NCI-H446 (cell line): ENCODE measurements around the gene LBX1.
"Not testable (repeated sequence)": the region's sequence is repeated elsewhere in the genome, so short reads cannot be mapped to it uniquely, and the experiment has no call there.

Source experiments
- DNase-seq, 2 experiments: peaks; one replicate each; lab custom pipeline; 2025; lab: John Stamatoyannopoulos, UW

The LBX1 gene

DNA sequence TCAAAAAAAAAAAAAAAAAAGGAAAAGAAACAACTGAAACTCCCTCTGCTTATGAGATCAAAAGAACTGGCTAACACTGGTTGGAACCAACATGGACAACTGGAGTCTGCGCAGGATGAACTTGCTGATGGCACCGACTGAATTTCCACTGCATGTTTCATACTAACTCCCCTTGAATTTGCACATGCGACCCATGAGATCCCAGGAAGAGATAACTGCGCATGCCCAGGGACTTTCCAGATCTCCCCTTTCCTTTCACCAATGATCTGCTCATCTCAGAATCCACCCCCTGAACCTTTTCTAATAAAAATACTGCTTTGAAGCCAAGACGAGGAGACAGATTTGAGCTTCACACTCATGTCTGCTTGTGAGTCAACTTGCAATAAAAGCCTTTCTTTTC, 20.7 kb downstream of the LBX1 start:
- no peak for DNase-seq

DNA sequence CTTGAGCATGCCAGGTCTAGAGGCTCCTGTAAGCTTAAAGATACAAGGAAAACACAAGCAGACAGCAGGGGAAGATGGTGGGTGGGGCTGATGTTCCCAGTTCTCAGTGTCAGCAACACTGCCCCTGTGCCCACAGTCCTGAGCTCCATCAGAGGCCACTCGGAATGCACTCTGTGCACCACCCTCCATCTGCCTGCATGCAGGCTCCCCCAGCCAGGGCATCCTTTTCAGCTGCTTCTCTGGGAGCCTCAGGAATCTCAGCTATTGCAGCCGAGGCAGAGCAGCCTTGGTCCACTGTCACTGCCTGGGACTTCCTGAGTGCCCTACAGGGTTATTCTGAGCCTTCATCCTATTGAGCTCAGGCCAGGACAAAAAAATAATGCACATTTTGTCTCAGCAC, 22.2 kb downstream of the LBX1 start:
- DNase-seq = no peak

DNA sequence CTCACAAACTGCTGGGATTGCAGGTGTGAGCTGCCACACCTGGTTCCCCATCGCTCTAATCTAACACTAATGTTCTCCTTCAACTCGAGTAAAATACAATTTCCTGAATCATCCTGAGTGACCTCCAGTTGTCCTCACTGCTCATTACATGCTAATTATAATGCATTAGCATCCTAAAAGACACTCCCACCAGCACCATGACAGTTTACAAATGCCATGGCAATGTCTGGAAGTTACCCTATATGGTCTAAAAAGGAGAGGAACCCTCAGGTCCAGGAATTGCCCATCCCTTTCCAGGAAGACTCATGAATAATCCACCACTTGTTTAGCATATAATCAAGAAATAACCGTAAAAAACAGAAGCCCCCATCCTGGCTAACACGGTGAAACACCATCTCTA, 26.6 kb downstream of the LBX1 start:
- DNase-seq = not testable (repeated sequence)

DNA sequence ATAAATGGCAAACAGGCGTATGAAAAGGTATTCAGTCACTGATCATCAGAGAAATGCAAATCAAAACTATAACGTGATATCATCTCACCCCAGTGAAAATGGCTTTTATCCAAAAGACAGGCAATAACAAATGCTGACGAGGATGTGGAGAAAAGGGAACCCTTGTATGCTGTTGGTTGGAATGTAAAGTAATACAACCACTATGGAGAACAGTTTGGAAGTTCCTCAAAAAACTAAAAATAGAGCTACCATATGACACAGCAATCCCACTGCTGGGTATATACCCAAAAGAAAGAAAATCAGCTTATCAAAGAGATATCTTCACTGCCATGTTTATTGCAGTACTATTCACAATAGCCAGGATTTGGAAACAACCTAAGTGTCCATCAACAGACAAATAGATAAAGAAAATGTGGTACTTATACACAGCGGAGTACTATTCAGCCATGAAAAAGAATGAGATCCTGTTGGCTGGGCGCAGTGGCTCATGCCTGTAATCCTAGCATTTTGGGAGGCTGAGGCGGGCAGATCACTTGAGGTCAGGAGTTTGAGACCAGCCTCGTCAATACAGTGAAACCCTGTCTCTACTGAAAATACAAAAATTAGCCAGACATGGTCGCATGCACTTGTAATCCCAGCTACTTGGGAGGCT, 30.8 kb downstream of the LBX1 start:
- not testable (repeated sequence) for DNase-seq

DNA sequence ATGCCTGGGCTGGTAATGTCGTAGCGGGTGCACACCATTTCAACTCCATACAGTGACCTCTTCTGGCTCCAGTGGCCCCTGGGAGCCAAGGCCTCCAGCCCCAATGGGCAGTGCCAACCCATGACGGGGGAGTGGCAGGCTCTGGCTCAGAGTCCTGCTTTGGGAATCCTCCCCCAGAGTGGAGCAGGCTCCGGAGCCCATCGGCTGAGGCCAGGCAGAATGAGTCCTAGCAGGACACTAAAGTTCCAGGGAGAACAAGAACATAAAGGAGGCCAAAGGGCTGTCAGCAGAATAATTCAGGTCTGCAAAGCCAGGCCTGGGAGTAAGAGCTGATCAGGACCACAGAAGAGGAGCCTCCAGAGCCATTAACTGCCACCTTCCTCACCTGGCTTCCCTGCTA, 33.3 kb downstream of the LBX1 start:
- no peak for DNase-seq

DNA sequence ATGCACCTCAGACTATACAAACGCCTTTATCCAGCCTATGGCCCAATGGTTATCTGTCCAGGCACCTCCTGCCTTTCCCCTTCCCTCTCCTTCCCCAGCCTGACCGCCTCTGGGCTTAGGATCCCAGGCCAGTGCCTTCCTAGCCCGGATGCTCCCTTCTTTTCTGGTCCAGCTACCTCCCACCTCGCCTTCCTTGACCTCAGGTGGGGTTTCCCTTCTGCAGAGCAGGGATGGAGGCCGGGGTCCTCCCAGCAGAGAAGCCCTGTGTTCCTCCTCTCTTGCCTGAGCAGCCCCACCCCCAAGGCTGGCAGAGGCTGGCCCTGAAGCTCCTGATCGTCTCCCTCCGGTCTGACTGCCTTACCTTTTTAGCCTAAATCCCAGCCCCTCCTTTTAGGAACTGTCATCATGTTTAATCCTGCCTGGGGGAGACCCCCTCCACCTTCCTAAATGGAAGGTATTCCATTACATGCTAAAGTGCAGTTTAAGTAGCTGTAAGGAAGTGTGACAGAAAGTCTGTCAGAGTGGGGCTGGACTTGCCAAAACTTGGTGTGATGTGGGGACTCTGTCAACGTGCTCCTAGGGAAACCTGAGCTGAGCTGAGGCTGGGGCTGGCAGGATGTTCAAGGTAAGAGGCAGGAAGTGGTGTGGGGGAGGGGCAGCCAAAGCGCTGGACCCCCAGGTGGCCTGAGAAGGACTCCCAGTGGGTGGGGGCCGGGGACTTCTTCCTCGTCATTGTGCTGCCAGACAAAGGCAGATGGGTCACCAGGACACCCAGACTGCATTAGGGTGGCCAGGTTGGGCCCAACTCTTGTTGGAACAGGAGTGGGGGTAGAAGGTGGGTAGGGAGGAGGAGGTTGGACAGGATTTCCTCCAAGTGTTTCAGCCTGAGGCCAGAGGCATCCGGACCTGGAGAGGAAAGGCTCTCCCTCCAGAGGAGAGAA, 39.5 kb downstream of the LBX1 start:
- DNase-seq = no peak

DNA sequence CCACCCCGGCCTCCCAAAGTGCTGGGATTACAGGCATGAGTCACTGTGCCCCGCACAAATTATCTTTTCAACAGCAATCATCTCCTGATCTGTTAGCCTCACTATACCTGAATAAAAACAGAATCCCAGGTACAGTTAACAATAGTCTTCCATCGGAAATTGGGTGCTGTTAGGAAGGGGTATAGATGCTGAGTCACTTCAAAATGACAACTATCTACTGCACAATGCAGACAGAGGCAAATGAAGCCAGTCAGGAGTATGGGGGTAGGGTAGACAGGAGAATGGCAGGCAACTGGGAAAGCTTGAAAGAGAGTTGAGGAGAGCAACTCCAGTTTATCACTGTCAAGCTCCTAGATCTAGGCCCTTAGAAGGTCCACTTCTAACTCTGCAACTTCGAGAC, 40.3 kb downstream of the LBX1 start:
- DNase-seq = no peak

DNA sequence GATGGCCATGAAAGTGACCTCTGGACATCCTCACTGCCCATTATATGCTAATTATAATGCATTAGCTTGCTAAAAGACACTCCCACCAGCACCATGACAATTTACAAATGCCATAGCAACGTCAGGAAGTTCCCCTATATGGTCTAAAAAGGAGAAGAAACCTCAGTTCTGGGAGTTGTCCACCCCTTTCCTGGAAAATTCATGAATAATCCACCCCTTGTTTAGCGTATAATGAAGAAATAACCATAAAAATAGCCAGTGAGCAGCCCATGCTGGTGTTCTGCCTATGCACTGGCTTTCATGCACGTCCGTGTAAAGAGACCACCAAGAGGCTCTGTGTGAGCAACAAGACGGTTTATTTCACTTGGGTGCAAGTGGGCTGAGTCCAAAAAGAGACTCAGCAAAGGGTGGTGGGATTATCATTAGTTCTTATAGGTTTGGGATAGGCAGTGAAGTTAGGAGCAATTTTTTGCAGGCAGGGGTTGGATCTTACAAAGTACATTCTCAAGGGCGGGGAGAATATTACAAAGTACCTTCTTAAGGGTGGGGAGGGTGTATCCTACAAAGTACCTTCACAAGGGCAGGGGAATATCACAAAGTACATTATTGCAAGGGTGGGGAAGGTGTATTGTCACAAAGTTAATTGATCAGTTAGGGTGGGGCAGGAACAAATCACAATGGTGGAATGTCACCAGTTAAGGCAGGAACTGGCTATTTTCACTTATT, 45.6 kb downstream of the LBX1 start:
- DNase-seq = no peak

DNA sequence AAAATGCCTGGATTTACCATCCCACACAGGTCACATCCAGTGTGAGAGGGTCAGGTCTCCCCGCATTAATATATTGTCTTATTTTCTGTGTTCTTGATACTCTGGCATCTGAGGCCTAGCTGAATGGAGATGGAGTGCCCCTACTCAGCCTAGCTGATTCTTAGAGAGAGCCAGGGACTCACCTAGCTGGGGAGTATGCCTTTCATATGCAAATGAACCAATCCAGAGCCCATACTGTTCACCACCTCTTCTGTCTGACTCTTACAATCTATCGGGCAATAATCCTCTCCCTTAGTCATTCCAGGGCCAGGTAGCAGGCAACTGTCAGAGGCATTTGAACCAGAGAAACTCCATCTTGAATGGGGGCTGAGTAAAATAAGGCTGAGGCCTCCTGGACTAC, 46.3 kb downstream of the LBX1 start:
- DNase-seq = no peak
